ENCODE data around the gene OXER1. TPM values are rescaled to one million over a fixed set of nuclear protein-coding genes. Genes with fewer than 3 reads are reported as not detected.

The OXER1 gene
- polyA plus RNA-seq, 4 donors = 6.4 to 40.3 (median 12.6) TPM

DNA sequence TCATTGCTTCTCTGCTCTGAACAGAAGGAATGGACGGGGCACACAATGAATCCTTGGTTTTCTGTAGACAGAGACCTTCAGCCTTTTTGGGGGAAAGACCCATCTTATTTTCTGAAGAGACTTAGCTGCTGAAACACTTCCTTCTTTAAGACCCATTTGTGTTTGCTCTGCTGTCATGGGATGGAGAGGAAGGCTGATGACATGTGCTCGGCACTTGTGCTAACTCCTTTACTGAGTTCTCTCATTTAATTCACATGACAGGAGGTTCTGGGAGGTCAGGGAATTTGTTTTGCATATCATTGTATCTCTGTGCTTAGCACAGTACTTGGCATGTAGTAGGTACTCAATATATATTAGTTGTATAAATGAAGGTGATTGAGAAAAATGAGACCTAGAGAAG is 39.0 kb downstream of the OXER1 start:
- Histone ChIP-seq H3K27me3 (ENCODE audit: control insufficient read depth in 3 of 3, insufficient read depth in 3 of 3, low read length in 3 of 3) (no peaks in the 10 kb centered on the region), H3K27ac (ENCODE audit: low read depth in 1 of 3, low read length in 2 of 3) (no peak overlapping the region), H3K36me3 (ENCODE audit: control insufficient read depth in 3 of 3, insufficient read depth in 2 of 3, low read depth in 1 of 3, low read length in 3 of 3) (peaks cover 0 to 8% (median 4%) of the 10 kb centered on the region in 3 donors), H3K9me3 (ENCODE audit: control insufficient read depth in 2 of 2, insufficient read depth in 1 of 2, low read depth in 1 of 2, low read length in 1 of 2) (no peaks in the 10 kb centered on the region), H3K4me3 (ENCODE audit: low read depth in 1 of 3, low read length in 3 of 3) (no peak overlapping the region), H3K4me1 (ENCODE audit: control insufficient read depth in 3 of 3, insufficient read depth in 2 of 3, low read depth in 1 of 3, low read length in 2 of 3) (peaks cover 6 to 11% (median 6%) of the 10 kb centered on the region in 3 donors)
- 91 to 97% (median 95%) methylated on average over 2 of the region's 2 CpGs for WGBS, 3 donors
- no peak for FAIRE-seq
- no peak for DNase-seq

DNA sequence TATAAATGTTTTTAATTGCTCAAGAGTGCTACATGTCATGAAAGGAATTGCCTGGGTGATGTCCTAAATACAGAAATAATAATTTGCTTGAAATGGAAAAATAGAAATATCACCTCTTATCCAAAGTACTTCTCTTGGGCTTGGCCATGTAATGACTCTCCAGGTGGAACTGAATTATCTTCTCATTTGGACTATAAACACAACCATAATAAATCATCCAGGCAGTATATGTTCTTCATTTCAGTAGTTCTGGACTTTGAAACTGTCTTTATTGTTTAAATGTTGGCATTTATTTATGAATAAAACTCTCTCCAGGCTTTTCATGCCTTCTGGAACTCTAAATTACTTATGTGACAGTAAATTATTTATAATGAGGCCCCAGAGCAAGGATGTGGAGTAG is 40.5 kb downstream of the OXER1 start:
- FAIRE-seq (no peak), DNase-seq (peak in 1 of 2 donors; percentile 48)
- H3K9me3 ChIP-seq (ENCODE audit: control insufficient read depth in 2 of 2, insufficient read depth in 1 of 2, low read depth in 1 of 2, low read length in 1 of 2) = no peaks in the 10 kb centered on the region
- no peak overlapping the region for H3K4me3 ChIP-seq (ENCODE audit: low read depth in 1 of 3, low read length in 3 of 3)
- peaks cover 0 to 8% (median 4%) of the 10 kb centered on the region in 3 donors for H3K36me3 ChIP-seq (ENCODE audit: control insufficient read depth in 3 of 3, insufficient read depth in 2 of 3, low read depth in 1 of 3, low read length in 3 of 3)
- H3K27me3 ChIP-seq (ENCODE audit: control insufficient read depth in 3 of 3, insufficient read depth in 3 of 3, low read length in 3 of 3) = no peaks in the 10 kb centered on the region
- peaks cover 6 to 11% (median 6%) of the 10 kb centered on the region in 3 donors for H3K4me1 ChIP-seq (ENCODE audit: control insufficient read depth in 3 of 3, insufficient read depth in 2 of 3, low read depth in 1 of 3, low read length in 2 of 3)
- H3K27ac ChIP-seq (ENCODE audit: low read depth in 1 of 3, low read length in 2 of 3) = no peak overlapping the region

DNA sequence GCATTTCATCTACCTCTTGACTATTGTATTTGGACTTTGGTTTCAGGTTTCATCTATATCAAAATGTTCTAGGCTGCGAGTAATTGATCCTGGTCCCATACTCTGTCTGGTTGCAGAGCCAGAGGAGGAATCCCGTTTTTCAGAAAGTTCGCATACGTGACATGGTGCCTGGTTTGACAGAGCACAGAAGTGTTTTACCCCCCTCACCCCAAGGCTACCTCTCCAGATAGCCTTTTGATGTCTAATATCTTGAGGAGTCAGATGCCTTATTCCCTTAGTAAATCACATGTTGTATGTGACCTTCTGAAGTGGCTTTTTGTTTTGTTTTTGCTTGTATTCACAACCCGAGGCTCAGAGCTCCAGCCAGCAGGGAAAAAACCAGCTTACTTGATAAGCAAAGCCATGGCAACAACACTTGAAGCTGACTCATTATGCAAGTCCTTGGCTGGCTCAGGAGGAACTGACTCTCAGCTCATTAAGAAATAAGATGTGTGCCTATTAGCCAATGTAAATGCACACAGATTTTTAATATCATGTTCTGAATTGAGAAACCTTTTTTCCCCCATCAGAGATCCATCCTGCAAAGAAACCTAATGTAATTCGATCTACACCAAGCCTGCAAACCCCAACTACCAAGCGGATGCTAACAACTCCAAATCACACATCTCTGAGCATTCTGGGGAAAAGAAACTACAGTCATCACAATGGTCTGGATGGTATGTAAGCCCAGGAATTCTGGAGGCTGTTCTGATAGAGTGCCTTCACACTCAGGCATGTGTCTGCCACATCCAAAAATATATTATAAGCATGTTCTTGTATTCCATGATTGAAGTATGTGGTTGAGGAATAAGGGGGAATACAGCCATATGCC is 41.4 kb downstream of the OXER1 start:
- Histone ChIP-seq H3K4me3 (ENCODE audit: low read depth in 1 of 3, low read length in 3 of 3) (no peak overlapping the region), H3K9me3 (ENCODE audit: control insufficient read depth in 2 of 2, insufficient read depth in 1 of 2, low read depth in 1 of 2, low read length in 1 of 2) (no peaks in the 10 kb centered on the region), H3K27ac (ENCODE audit: low read depth in 1 of 3, low read length in 2 of 3) (no peak overlapping the region), H3K4me1 (ENCODE audit: control insufficient read depth in 3 of 3, insufficient read depth in 2 of 3, low read depth in 1 of 3, low read length in 2 of 3) (peaks cover 6 to 11% (median 6%) of the 10 kb centered on the region in 3 donors), H3K36me3 (ENCODE audit: control insufficient read depth in 3 of 3, insufficient read depth in 2 of 3, low read depth in 1 of 3, low read length in 3 of 3) (peaks cover 0 to 8% (median 4%) of the 10 kb centered on the region in 3 donors), H3K27me3 (ENCODE audit: control insufficient read depth in 3 of 3, insufficient read depth in 3 of 3, low read length in 3 of 3) (no peaks in the 10 kb centered on the region)
- 35 to 54% (median 39%) methylated on average over 7 of the region's 7 CpGs for WGBS, 3 donors
- DNase-seq = peak; percentile 51 to 86
- FAIRE-seq = no peak

DNA sequence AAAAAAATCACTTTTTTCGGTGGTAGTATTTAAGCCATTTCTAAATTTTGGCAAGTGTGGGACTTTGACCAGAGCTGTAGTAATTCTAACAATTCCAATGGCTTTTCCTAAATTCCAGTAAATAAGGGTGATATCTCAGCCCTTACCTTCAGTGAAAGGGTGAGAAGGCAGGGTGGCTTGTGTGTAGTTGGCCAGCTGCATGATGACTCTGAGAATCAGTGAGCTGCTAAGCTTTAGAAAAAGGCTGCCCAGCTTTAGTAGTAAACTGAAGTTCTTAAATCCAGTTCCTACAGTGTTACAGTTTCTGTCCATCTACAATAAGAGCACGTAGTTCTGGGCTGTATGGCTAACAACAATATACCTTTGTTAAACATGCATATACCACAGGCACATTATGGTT is 42.0 kb downstream of the OXER1 start:
- DNase-seq (no peak), FAIRE-seq (no peak)
- Histone ChIP-seq H3K4me3 (ENCODE audit: low read depth in 1 of 3, low read length in 3 of 3) (no peak overlapping the region), H3K27me3 (ENCODE audit: control insufficient read depth in 3 of 3, insufficient read depth in 3 of 3, low read length in 3 of 3) (no peaks in the 10 kb centered on the region), H3K36me3 (ENCODE audit: control insufficient read depth in 3 of 3, insufficient read depth in 2 of 3, low read depth in 1 of 3, low read length in 3 of 3) (peaks cover 0 to 5% (median 2%) of the 10 kb centered on the region in 3 donors), H3K4me1 (ENCODE audit: control insufficient read depth in 3 of 3, insufficient read depth in 2 of 3, low read depth in 1 of 3, low read length in 2 of 3) (peaks cover 6 to 11% (median 6%) of the 10 kb centered on the region in 3 donors), H3K27ac (ENCODE audit: low read depth in 1 of 3, low read length in 2 of 3) (no peak overlapping the region), H3K9me3 (ENCODE audit: control insufficient read depth in 2 of 2, insufficient read depth in 1 of 2, low read depth in 1 of 2, low read length in 1 of 2) (no peaks in the 10 kb centered on the region)
- 53 to 76% (median 63%) methylated on average over 2 of the region's 2 CpGs for WGBS, 3 donors

DNA sequence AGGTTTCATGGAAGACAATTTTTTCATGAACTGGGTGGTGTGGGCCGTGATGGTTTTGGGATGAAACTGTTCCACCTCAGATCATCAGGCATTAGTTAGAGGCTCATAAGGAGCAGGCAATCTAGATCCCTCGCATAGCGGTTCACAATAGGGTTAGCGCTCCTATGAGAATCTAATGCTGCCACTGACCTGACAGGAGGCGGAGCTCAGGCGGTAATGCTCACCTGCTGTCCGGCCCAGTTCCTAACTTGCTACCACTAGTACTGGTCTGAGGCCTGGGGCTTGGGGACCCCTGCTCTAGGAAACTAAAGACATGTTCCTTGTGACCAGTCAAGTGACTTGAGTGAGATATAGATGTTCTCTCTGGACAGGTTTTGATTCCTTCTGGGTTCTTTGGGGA is 49.2 kb downstream of the OXER1 start:
- no peak overlapping the region for H3K4me3 ChIP-seq (ENCODE audit: low read depth in 1 of 3, low read length in 3 of 3)
- no peaks in the 10 kb centered on the region for H3K4me1 ChIP-seq (ENCODE audit: control insufficient read depth in 3 of 3, insufficient read depth in 2 of 3, low read depth in 1 of 3, low read length in 2 of 3)
- FAIRE-seq = no peak
- H3K9me3 ChIP-seq (ENCODE audit: control insufficient read depth in 2 of 2, insufficient read depth in 1 of 2, low read depth in 1 of 2, low read length in 1 of 2) = no peaks in the 10 kb centered on the region
- no peaks in the 10 kb centered on the region for H3K36me3 ChIP-seq (ENCODE audit: control insufficient read depth in 3 of 3, insufficient read depth in 2 of 3, low read depth in 1 of 3, low read length in 3 of 3)
- 95 to 97% (median 96%) methylated on average over 7 of the region's 7 CpGs for WGBS, 3 donors
- H3K27me3 ChIP-seq (ENCODE audit: control insufficient read depth in 3 of 3, insufficient read depth in 3 of 3, low read length in 3 of 3) = no peaks in the 10 kb centered on the region
- H3K27ac ChIP-seq (ENCODE audit: low read depth in 1 of 3, low read length in 2 of 3) = no peak overlapping the region
- DNase-seq = no peak

DNA sequence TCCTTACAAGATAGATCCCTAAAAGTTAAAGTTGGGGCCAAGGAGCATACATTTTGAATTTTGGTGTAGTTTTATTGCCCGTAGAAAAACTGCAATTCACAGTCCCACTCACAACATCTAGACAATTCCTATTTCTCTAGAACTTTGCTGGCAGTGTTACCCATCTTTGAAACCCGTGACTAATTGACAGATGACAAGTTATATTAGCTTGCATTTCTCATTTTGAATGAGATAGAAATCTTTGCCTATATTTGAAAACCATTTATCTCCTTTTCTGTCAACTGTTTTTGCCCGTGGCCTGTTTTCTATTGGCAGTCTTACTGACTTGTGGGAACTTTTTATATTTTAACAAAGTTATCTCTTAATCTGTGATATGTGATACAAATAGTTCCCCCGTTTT is 50.0 kb downstream of the OXER1 start:
- H3K27me3 ChIP-seq (ENCODE audit: control insufficient read depth in 3 of 3, insufficient read depth in 3 of 3, low read length in 3 of 3) = no peaks in the 10 kb centered on the region
- WGBS, 3 donors = 64 to 72% (median 66%) methylated on average over 4 of the region's 4 CpGs
- H3K9me3 ChIP-seq (ENCODE audit: control insufficient read depth in 2 of 2, insufficient read depth in 1 of 2, low read depth in 1 of 2, low read length in 1 of 2) = no peaks in the 10 kb centered on the region
- H3K4me3 ChIP-seq (ENCODE audit: low read depth in 1 of 3, low read length in 3 of 3) = no peak overlapping the region
- DNase-seq (no peak), FAIRE-seq (no peak)
- no peaks in the 10 kb centered on the region for H3K4me1 ChIP-seq (ENCODE audit: control insufficient read depth in 3 of 3, insufficient read depth in 2 of 3, low read depth in 1 of 3, low read length in 2 of 3)
- no peak overlapping the region for H3K27ac ChIP-seq (ENCODE audit: low read depth in 1 of 3, low read length in 2 of 3)
- H3K36me3 ChIP-seq (ENCODE audit: control insufficient read depth in 3 of 3, insufficient read depth in 2 of 3, low read depth in 1 of 3, low read length in 3 of 3) = peaks cover 0 to under 1% (median 0%) of the 10 kb centered on the region in 3 donors

DNA sequence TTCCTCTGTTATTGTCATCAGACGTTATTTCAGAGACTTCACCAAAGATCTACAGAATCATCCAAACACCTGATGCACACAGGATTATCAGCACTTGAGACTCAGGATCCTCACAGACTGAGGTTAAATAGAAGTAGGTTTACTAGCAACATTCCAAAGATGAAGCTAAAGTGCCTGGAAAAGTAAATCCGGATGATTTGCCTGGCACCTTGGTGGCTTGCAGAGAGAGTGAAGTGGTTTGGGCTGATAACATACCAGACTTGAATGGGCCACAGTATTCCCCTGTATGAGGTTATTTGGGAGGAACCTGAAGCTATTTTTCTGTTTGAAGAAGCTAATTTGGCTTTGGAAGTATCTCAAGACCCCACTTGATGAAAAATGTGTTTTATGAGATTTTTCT is 51.0 kb downstream of the OXER1 start:
- Histone ChIP-seq H3K36me3 (ENCODE audit: control insufficient read depth in 3 of 3, insufficient read depth in 2 of 3, low read depth in 1 of 3, low read length in 3 of 3) (peaks cover 0 to 4% (median 0%) of the 10 kb centered on the region in 3 donors), H3K27ac (ENCODE audit: low read depth in 1 of 3, low read length in 2 of 3) (no peak overlapping the region), H3K27me3 (ENCODE audit: control insufficient read depth in 3 of 3, insufficient read depth in 3 of 3, low read length in 3 of 3) (no peaks in the 10 kb centered on the region), H3K4me3 (ENCODE audit: low read depth in 1 of 3, low read length in 3 of 3) (no peak overlapping the region), H3K9me3 (ENCODE audit: control insufficient read depth in 2 of 2, insufficient read depth in 1 of 2, low read depth in 1 of 2, low read length in 1 of 2) (no peaks in the 10 kb centered on the region), H3K4me1 (ENCODE audit: control insufficient read depth in 3 of 3, insufficient read depth in 2 of 3, low read depth in 1 of 3, low read length in 2 of 3) (no peaks in the 10 kb centered on the region)
- 82 to 97% (median 89%) methylated on average over 2 of the region's 2 CpGs for WGBS, 3 donors
- no peak for FAIRE-seq
- DNase-seq = no peak

Data from small intestine (tissue), 7 donors.